Mucosa of descending colon (tissue), 3 donors: ENCODE measurements around the gene RFX4. TPM values are rescaled to one million over a fixed set of nuclear protein-coding genes. Genes with fewer than 3 reads are reported as not detected.

ENCODE experiments used
- ATAC-seq: fragments of 200-7000 bp; cut with Tn5 transposase; one replicate; pipeline ENCODE4 v1.9.1; 2020; ENCODE audit warnings: mild to moderate bottlenecking, moderate library complexity
- DNase-seq, 3 donors: peaks; one replicate each; pipeline ENCODE4 v3.0.0-alpha.2; 2020
- H3K36me3 ChIP-seq: fragments of 200-600 bp; one replicate; pipeline ENCODE4 v1.8.0; 2021; ENCODE audit warnings: low read depth, mild to moderate bottlenecking
- H3K4me1 ChIP-seq: fragments of 200-600 bp; one replicate; pipeline ENCODE4 v1.8.0; 2021; ENCODE audit warnings: low read depth, mild to moderate bottlenecking
- H3K4me3 ChIP-seq: fragments of 200-600 bp; one replicate; pipeline ENCODE4 v1.8.0; 2021; ENCODE audit warnings: mild to moderate bottlenecking
- H3K9me3 ChIP-seq: fragments of 200-600 bp; one replicate; pipeline ENCODE4 v1.8.0; 2021; ENCODE audit warnings: mild to moderate bottlenecking
- intact Hi-C, 2 donors: fragments of 100-400 bp; cut with DNase I in 1 of 2; cut with micrococcal nuclease in 1 of 2; formaldehyde crosslinking; loops; one replicate each; pipeline versions ENCODE4 v1.11.0 to v1.11.1; 2022; cut with DNase I, micrococcal nuclease
- total RNA-seq, 3 donors: library from RNA; stranded (reverse); fragmentation: NEBNext Ultra II Directional in 2 of 3; extraction: Animal tissue kit (Norgen Biotek cat#: 25700) in 2 of 3; gene quantifications; one replicate each; pipeline versions ENCODE4 v1.2.1 to v1.2.4, GENCODE V29; 2021 to 2023
- TF ChIP-seq, protein P1 (sequence below): fragments of 200-600 bp; IDR thresholded peaks from one replicate; pipeline ENCODE4 v1.8.0; 2022; ENCODE audit warnings: antibody characterized with exemption, mild to moderate bottlenecking
- donor health status: DM: no; HTN: no; CAD: no; lungs with moderate emphysema.
- donor health status: DM: no; HTN: no; CAD: no.
- donor health status: DM: no; HTN: yes; CAD: no.

RFX4 gene
- total RNA-seq, 3 donors from 2014 or later, result not detected

DNA sequence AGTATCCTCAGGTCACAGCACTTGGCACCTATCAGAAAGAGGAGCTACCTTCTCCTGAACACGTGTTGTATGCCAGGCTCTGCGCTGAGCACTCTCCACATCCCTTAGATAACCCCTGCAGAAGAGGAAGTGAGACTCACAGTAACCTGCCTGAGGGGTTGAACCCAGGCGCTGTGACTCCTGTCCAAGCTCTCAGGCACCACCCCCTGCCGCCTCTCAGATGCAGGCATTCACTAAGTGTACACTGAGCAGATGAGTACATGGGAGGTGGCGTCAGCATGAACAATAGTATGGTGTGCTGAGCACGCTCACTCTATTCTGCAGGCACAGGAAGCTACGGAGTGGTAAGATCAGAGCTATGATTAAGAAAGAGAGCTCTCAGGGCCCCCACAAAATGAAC lies 170.7 kb downstream of the RFX4 start:
- Histone ChIP-seq H3K4me1 (peaks cover 9% of the 10 kb centered on the region), H3K36me3 (no peaks in the 10 kb centered on the region), H3K4me3 (no peak overlapping the region), H3K9me3 (no peaks in the 10 kb centered on the region)
- TF ChIP-seq, protein P1, sequence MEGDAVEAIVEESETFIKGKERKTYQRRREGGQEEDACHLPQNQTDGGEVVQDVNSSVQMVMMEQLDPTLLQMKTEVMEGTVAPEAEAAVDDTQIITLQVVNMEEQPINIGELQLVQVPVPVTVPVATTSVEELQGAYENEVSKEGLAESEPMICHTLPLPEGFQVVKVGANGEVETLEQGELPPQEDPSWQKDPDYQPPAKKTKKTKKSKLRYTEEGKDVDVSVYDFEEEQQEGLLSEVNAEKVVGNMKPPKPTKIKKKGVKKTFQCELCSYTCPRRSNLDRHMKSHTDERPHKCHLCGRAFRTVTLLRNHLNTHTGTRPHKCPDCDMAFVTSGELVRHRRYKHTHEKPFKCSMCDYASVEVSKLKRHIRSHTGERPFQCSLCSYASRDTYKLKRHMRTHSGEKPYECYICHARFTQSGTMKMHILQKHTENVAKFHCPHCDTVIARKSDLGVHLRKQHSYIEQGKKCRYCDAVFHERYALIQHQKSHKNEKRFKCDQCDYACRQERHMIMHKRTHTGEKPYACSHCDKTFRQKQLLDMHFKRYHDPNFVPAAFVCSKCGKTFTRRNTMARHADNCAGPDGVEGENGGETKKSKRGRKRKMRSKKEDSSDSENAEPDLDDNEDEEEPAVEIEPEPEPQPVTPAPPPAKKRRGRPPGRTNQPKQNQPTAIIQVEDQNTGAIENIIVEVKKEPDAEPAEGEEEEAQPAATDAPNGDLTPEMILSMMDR, result no peak
- DNase-seq, result peak in 2 of 3 donors; percentile 18 to 63
- peak; percentile 57 for ATAC-seq
- intact Hi-C loops, result no loop called here

DNA sequence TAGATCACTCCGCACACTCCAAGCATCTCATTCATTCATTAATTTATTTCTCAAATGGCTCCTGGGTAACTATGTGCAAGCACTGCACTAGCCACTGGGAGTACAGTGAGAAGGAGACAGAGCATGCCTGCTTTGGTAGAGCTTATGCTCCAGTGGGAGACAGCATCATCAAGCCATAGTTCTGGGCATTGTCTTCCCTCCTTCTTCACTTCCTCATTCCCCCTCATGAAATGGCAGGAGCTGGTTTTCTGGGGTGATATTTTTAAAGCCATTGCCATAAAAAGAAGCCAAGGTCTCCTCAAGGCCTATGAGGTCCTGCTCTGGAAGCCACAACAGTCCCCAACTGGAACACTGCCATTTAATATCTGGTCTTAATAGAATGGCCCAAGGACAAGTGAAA lies 171.5 kb downstream of the RFX4 start:
- no peaks in the 10 kb centered on the region for H3K36me3 ChIP-seq
- H3K4me1 ChIP-seq, result peaks cover 13% of the 10 kb centered on the region
- no peak for ATAC-seq
- intact Hi-C loops, result no loop called here
- TF ChIP-seq, protein P1, result no peak
- no peak for DNase-seq
- H3K4me3 ChIP-seq, result no peak overlapping the region
- H3K9me3 ChIP-seq, result no peaks in the 10 kb centered on the region

DNA sequence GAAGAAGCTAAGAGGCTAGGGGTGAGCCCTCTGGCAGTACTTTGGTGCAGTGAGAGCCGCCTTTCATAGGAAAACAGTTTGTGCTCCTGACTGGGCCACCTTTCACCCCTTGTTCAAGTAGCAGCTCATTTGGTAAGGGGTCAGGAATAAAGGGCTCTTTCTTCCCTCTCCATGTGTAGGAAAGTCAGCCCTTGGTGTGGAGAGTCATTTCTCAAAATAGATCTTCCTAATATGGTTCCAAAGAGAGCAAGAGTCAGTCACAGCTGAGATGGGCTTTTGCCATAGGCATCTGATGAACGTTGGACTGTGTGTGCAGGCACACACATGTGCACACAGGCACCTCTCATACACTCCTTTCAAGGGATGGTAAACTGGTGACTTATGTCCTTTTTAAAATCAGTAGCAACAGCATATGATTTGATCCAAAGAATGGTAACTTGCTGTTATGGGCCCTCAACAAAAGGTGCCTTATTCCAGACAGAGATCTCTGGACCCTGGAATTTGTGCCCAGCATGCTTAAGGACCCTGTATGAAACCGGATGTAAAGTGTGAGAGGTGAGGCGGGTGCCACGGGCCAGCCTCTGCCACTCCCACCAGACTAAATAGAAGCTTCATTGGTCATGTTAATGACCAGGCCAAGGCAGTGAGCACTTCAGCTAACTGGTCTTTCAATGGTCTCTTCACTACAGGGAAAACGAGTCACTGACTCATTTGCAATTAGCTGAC lies 175.0 kb downstream of the RFX4 start:
- DNase-seq (no peak), ATAC-seq (peak; percentile 53)
- TF ChIP-seq, protein P1, result no peak
- intact Hi-C loops, result no loop called here
- Histone ChIP-seq H3K36me3 (no peaks in the 10 kb centered on the region), H3K4me1 (peaks cover 13% of the 10 kb centered on the region), H3K9me3 (no peaks in the 10 kb centered on the region), H3K4me3 (no peak overlapping the region)

DNA sequence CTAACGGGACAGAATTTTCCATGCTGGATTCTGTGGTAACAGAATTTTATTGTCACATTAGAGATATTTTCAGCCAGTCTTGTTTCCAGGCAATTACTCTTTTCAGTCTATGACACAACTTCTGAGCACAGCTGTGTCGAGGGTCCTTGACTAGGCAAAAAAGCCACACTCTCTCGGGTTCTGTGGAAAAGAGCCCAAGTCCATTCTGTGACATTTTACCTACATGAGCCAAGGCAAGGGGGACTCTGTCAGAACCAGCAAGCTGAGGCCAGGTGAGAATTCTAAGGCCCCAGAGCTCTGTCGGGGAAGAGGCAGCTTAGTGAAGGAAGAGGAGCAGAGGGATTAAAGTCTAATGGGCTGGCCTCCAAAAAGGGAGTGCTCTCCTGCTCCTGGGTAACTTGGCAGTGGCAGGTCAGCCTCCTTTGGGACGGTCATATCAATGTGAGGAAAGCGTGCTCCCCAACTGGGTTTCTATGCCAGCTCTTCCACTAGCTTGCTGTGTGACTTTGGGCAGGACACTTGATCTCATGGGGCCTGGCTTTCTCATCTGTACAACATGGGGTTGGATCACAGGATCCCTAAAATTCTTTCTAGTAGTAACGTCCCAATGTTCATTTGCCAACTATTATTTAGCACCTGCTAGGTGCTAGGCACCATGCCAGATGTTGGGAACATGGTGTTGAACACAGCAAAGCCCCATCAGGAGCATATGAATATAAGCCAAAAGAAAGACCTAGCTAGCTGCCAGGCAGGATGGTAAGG lies 175.7 kb downstream of the RFX4 start:
- TF ChIP-seq, protein P1, result no peak
- Histone ChIP-seq H3K9me3 (no peaks in the 10 kb centered on the region), H3K36me3 (no peaks in the 10 kb centered on the region), H3K4me1 (peaks cover 13% of the 10 kb centered on the region), H3K4me3 (no peak overlapping the region)
- ATAC-seq, result peak; percentile 92
- peak in 2 of 3 donors; percentile 48 to 87 for DNase-seq
- intact Hi-C loops, result no loop called here

DNA sequence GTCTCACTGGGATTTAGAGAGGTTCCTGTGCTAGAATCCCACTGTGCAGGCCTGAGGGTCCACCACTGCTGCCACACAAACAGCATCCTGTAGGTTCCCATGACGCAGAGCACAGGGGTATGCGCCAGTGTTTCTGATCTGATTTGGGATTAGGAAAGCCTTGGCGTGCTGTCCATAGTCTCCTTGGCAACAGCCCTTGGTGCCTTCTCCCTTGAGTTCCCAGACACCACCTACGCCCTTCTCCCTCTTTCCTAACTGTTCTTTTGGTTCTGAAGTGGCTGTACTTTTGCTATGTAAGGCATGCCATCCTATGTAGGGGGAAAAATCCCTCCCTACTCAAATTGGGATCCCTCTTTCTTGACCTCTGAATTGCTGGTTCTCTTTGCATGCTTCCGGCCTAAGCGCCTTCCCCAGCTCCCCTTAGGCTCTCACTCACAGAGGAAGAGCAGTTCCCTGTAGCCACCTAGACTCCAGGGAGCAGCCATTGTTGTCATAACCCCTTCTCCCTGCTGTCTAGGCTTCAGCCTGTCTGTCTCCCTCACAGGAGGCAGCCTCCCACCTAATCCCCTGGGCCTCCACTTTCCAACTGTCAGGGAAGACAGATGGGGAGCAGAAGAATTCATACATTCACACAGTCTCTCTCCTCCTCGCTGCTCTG lies 176.9 kb downstream of the RFX4 start:
- Histone ChIP-seq H3K4me1 (peaks cover 13% of the 10 kb centered on the region), H3K9me3 (no peaks in the 10 kb centered on the region), H3K36me3 (no peaks in the 10 kb centered on the region), H3K4me3 (no peak overlapping the region)
- ATAC-seq (no peak), DNase-seq (no peak)
- TF ChIP-seq, protein P1, result no peak
- intact Hi-C loops, result no loop called here
